NCI-H1105 treated with DMSO at 0.1 percent for 48 hours (cell line): ENCODE results near the gene LPAR1.

ENCODE experiments used
- DNase-seq: peaks from one replicate; lab custom pipeline; 2025; lab: John Stamatoyannopoulos, UW

LPAR1 gene

DNA sequence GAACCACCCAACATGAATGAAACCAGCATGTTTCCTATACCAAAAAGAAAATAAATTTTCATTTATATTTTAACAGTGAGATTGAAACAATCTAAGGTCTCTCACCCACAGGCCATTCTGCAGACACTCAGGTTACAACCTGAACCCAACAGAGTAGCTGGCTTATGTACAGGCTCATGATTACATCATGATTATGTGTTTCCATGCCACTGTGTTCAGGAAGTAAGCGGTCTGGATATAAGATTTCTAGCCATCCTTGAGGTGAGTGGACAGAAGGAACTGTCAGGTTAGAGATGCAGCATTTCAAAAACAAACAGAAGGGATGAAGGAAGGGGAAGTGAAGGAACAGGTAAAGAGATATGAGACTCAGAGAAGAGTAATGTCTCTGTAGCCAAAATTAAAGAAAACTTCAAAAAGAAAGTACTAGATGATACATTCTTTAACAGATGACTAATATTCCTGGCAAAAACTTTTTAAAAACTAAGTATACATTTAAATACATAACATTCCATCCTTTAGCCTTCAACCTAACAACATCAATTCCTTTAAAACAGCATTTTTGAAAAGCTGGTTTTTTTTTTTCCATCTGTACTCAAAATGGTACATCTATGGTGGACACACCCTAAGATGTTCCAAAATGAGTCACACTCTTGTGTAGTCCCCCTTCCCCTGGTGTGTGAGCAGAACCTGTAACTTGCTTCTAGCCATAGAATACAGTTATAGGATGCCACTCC lies 119.8 kb downstream of the LPAR1 start:
- no peak for DNase-seq

- no peak for DNase-seq
Measured at GRCh38 chr9:110916403-110916802, 121.9 kb downstream of the LPAR1 start.

DNA sequence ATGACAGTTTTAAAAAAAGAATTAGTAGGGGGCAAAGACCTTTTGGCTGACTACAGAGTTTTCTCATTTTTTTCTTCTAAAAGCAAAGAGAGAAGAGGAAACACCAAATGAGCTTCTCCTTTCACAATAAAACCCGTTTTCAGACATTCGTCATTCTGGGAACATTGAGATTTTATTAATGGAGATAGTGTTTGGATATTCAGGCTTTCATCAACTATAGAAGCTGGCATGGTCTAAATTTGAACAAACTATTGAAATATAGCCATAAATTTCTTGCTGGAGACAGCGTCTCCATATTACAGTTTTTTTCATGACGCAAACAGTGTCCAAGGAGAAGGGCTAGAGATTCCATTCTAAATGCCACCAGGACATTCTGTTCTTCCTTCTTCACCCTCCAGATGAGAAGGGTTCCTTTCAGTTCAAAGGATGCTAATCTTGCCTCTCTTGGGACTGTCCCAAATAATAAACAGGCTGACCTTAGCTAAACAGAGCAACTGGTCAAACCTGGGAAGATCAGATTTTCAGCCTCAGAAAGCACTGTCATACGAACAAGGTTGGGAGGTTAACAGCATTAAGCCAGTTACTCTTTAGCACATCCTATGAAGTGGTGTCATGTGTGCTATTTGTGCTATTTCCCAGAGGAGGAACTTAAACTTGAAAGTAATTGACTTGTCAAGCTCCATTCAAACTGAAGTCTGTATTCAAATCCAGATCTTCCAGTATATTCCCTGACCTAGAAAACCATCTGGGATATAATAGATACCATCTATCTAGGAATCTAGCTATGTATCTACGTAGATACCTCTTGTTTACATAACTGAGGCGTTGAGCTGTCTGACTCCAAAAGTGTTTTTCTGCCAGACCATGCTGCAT lies 125.6 kb downstream of the LPAR1 start:
- DNase-seq = no peak

DNA sequence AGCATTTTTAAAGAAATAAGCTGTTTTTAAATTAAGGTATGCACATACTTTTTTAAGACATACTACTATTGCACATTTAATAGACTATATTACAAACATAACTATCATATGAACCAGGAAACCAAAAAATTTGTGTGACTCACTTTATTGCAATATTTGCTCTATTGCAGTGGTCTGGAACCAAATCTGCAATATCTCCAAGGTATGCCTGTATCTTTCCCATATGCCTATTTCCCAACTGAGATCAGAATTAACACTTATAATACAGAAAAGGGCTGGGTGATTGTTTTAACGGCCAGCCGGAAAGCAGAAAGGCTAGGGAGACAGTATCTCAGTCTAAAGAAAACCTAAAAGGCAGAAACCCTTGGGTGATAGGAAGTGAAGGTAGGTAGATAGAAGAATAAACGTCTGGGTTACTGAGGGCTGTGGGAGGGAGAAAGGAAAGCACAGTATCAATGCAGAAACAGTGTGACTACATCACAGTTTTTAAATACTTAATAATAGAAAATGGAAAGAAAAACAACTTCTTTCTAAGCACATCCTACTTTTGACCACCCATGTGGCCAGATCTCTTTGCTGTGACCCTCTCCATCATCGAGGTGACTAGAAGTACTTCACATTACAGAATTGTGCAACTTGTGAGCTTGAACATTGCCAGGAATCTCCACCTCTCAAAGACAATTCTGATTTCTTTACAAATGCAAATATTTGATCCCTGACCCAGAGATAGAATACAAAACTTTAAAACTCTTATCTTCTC lies 126.4 kb downstream of the LPAR1 start:
- no peak for DNase-seq

DNA sequence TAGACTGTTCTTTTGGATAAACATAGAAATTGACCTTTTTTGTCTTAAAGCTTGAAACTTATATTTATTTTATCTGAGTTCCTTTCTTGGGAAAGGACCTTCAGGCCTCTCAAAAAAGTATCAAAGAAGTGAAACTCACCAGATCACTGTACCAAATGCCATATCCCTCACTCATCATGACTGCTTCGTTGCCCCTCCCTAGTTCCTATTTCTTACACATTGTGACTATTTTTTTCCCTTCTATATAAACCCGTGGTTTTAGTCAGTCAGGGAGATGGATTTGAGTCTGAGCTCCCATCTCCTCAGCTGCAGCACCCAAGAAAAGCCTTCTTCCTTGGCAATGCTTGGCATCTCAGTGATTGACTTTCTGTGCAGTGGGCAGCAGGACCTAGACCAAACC lies 129.4 kb downstream of the LPAR1 start:
- DNase-seq = no peak

DNA sequence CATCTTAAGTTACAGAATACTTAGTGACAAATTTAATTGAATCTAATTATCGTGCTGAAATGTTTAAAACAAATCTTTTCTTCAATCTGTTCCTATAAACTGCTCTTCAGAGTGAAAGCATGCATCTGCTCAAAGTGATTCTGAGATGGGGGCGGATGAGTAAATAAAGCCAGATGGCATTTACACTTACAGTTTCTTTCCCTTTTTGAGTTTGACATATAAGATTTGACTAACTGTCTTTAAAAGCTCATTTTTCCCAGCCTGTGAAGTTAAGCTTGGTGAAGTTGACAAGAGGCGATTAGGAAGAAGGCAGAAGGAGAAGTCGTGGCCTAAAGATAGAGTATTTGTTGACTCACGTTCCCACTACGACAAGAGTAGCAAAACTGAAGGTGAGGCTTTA lies 137.4 kb downstream of the LPAR1 start:
- DNase-seq = no peak

DNA sequence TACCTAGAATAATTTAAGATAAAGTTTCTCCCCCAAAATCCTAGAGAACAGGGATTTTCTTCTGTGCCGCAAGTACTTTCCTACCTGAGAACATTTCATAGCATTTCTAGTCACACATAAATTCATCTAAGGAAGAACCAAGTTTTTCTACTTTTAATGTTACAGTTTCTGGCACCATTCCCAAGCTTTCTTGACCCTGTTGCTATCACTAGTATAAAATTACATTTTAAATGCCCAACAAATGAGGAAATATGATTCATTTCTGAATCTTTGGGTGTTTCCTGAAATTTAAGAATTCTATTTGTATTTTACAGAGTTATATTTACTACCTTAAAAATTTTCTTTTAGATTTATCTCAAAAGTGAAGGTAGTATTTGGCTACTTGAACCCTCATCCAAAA lies 137.8 kb downstream of the LPAR1 start:
- DNase-seq = no peak

DNA sequence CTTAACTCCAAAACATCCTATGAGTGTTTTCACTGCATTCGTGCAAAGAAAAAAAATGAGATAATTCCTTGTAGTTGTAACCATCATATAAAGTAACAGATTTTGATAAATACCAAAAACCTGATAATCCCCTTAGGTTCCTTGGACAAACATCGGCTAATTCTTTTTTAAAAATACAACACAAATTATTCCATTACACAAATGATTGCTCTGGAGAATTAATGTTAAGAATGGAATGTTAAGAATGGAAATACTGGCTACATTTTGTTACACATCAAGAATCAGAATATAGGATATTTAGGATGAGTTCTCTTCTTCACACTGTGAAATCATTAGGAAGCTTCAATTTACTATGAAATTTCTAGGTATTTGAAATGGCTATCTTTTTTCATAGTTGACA lies 139.4 kb downstream of the LPAR1 start:
- DNase-seq = no peak

- no peak for DNase-seq
Measured at GRCh38 chr9:110898358-110898757, 139.9 kb downstream of the LPAR1 start.

GRCh38 chr9:110897943-110898342 lies 140.3 kb downstream of the LPAR1 start:
- DNase-seq = no peak

DNA sequence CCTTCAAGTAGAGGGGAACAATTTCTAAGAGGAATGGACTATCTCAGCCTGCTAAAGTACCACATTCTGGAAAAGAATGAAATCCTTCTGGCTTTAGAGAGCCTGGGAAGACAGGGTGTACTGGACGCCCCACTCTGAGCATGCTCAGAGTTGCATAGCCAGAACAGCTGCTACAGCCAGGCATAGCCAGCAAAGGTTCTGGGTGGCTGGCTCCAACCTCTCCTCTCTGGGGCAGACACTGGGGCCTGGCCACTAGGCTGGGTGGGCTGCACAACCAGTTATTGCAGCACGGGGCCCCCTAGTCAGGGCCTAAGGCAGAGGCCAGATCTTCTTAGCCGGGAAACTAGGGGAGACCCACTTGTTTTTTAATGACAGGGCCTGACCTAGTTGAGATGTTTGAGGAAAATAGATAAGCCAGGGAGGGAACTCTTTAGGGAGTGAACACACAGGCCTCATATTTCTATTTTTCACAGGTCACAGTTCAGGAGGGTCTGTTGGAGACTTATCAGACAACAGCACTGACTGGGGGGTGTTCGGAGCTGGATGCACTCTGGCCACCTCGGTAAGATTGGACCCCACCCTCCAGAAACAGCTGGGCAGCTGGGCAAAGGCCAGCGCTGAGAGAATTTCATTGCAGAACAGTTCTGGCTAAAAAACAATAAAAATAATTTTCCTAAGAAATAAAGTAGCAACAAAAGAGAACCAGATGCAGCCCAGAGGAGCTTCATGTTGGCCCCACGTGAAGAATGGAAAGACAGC lies 142.9 kb downstream of the LPAR1 start:
- no peak for DNase-seq

DNA sequence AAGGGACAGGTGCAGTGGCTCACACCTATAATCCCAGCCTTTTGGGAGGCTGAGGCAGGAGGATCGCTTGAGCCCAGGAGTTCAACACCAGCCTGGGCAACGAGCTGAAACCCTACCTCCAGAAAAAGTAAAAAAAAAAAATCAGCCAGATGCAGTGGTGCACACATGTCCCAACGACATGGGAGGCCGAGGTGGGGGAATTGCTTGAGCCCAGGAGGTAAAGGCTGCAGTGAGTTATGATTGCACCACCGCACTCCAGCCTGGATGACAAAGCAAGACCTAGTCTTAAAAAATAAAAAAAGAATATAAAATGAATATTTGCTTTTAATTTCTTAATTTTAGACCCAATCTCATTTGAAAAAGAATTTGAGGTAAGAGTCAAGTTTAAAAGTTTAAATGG lies 143.5 kb downstream of the LPAR1 start:
- DNase-seq = no peak

- DNase-seq = no peak
Measured at GRCh38 chr9:110892689-110893088, 145.6 kb downstream of the LPAR1 start.

DNA sequence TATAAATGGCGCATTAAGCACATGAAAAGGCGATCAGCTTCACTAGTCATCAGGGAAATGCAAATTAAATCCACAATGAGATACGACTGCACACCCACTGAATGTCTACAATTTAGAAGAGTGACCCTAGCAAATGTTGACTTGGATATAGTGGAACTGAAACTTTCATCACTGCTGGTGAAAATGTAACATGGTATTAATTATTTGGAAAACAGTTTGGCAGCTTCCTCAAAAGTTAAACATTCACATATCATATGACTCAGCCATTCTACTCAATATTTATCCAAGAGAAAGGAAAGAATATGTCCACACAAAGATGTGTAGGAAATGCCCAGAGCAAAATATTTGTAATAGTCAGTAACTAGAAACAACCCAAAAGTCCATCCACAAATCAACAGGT lies 146.5 kb downstream of the LPAR1 start:
- DNase-seq = no peak

DNA sequence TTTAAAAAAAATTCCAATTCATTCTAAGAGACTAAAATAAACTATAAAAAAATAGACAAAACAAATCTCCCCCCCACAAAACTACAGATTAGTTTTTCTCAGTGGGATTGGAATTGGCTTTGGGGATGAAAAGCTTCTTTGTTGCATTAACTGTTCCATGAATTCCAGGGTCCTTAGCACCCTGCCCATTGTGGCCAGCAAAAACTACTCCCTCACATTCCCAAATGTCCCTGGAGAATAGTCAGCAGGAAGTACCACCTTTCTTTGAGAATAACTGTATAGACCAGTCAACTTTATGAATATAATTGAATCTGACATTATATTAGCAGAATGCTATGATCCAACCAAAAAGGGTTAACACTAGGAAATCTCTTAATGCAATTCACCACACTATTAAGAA lies 147.9 kb downstream of the LPAR1 start:
- DNase-seq = no peak

DNA sequence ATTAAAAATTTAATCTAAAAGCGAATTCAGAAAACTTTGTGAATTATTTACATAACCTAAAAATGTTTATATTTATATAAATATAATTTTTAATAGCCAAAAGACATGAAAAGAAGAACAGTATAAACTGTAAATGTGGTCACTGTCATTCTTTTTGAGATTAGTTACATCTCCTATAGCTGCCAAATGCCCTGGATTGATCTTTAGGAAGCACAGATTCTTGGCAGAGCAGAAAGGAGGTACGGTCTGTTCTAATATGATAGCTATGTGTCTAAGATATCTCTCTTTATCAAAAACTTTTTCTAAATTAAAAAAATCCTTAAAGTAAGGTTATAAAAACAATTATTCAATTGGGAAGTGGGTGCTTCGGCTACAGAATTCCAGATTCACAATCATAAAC lies 151.0 kb downstream of the LPAR1 start:
- DNase-seq = no peak

DNA sequence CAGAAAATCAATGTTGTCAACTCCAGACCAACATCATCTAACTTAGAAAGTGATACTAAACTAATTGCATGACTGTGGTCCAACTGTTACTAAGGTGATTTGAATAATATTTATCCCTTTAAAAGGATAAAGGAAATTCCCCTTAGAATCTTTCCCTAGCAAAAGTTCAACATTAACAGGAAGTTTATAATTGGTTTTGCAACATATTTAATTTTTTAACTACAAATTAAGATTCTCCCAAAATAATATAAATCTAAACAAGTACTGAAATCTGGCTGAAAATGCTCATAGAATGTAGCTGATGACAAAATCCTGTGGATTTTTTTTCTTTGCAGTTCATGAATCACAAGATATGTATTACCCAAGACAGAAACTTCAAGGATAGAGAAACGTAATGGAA lies 151.4 kb downstream of the LPAR1 start:
- no peak for DNase-seq

DNA sequence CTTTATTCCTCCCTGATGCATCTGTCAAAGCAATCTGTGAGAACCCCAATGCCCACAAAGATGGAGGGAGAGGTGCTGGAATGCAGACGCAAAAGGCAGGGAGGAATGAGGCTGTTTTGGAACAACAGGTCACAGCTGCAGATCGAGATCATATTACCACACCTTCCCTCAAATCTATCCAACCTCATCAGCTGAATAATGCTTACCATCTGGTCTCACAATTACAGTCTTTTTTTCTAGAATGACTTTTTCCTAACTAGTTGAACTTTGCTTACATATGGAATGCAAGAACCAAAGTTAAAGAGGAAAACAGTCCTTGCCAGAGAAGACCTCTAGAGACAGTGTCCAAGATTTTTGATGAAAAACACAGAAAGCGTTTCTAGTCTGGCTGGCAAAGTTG lies 158.1 kb downstream of the LPAR1 start:
- DNase-seq = no peak

DNA sequence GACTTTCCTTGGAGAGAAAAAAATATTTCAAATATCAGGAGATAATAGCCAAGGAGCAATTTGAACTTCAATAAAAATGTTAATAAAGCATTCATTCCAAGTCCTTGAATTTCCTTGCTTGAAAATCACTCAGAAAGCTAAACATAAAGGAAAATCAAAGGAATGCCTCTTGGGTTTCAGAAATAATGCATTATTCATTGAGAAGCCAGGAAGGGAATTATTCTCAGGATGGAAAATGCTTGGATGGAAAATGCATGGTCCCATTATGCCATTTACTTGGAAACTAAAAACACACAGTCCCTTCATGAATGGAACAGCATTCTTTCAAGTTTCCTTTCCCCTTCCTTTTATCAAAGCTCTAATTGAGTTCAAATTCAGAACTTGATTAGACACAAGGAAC lies 160.9 kb downstream of the LPAR1 start:
- DNase-seq = no peak

DNA sequence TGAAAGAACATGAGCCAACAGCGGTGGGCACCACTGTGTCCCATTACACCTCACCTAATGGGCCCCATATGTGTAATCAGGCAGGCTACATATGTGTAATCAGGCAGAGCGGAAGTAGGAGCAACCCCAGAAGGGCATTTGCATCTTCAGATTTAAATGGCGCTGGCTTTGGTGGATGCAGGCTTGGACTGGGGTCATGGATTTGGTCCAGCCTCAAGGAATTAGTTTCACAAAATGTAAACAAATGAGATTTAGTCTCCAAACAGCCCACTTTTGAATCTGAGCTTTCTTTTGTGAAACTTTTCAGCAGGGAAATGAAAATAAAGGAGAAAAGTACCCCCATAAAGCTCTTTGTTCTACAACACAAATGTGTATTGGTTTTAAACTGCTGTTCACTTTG lies 161.3 kb downstream of the LPAR1 start:
- no peak for DNase-seq

GRCh38 chr9:110874963-110875674 lies 163.2 kb downstream of the LPAR1 start:
- DNase-seq = no peak
